ENCODE results near the gene OSBP2.
"Not testable (repeated sequence)": the region's sequence is repeated elsewhere in the genome, so short reads cannot be mapped to it uniquely, and the experiment has no call there.

The OSBP2 gene

GRCh38 chr22:30763815-30764673, 69.4 kb downstream of the OSBP2 start:
- peak; percentile 16 for DNase-seq (ENCODE audit: low read depth)

DNA sequence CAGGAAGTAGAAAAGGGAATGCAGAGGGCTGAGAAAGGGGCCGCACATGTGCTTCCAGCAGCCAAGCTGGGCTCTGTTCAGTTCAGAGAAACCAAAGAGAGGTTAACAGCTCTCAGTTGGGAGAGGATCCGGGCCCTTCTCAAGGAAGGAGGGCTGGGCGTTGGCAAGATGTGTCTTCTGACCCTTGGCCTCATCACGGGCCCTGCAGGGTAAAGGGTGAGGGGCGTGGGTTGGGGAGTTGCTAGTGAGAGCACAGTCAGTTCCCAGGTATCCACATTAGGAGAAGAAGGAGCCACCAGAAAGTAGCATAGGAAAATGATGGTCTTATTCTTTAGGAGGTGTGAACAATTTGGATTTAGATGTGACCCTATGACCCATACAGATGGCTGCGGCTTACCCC, 73.0 kb downstream of the OSBP2 start:
- no peak for DNase-seq (ENCODE audit: low read depth)

DNA sequence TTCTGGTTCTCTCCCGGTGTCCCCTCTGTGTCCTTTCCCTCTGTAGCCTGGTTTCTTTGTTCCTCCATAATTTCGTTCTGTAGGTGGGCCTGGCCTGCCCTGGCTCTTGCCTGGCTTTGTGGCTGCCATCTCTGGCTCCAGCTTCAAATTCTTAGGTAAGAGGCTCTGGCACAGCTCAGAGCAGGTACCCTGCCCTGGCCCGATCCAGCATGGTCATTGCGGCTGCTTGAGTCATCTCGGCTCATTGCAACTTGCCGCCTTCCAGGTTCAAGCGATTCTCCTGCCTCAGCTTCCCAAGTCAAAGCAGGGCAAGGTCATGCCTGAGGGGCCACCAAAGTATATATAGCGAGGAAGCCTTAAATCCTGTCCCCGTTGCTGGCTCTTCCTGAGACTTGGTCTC, 76.0 kb downstream of the OSBP2 start:
- no peak for DNase-seq (ENCODE audit: low read depth)

DNA sequence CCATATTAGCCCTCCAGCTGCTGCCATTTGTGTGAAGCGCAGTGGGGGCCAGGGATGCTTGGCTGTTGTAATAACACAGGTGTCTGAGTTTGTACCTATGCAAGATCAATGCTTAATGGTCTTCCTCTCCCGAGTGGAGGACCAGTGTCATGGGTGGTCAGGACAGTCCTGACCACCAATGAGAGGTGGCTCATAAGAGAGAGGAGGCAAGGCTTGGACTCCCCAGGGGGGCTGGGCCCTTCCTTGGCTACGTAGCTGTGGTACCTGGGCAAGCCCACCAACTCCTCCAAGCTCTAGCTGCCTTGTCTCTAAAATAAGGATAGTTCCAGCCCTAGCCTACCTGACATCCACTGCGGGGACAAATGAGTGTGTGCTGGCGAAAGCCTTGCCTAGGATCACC, 79.2 kb downstream of the OSBP2 start:
- DNase-seq (ENCODE audit: low read depth), result no peak

DNA sequence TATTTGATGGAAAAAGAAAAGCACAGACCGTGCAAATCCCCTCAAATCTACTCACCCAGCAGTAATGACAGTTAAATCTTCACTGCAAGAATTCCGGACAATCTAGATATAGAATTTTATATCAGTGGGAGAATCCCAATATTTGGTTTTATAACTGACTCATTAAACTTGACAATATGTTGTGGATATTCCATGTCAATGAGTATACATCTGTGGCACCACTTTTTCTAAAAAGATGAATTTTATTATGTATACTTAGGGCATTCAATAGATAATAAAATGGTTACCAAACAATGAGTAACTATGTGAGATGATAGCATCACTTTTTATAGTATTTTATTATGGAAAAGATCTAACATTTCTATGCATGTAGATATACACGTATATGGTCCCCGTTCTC, 79.9 kb downstream of the OSBP2 start:
- DNase-seq (ENCODE audit: low read depth), result no peak

- no peak for DNase-seq (ENCODE audit: low read depth)
These were observed 81.8 kb downstream of the OSBP2 start for GRCh38 chr22:30776476-30776875.

GRCh38 chr22:30777146-30777545, 82.5 kb downstream of the OSBP2 start:
- DNase-seq (ENCODE audit: low read depth), result not testable (repeated sequence)

DNA sequence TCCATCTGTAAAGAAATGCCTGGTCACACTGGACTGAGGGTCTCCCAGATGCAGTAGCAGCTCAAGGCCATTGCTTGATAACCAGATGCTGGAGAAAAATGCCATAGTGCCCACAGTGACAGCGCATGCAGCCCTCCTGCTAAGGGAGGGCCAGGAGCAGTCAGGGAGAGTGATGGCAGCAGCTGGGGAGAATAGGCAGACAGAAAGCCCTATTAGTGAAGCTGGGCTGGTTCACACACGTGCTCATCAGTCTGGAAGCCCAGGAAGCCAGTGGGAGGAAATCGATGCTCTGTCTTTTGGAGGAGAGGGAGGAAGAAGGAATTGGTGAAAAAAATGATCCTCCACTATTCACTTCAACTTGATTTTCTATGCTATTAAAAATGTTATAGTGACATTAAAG, 82.9 kb downstream of the OSBP2 start:
- DNase-seq (ENCODE audit: low read depth), result no peak

DNA sequence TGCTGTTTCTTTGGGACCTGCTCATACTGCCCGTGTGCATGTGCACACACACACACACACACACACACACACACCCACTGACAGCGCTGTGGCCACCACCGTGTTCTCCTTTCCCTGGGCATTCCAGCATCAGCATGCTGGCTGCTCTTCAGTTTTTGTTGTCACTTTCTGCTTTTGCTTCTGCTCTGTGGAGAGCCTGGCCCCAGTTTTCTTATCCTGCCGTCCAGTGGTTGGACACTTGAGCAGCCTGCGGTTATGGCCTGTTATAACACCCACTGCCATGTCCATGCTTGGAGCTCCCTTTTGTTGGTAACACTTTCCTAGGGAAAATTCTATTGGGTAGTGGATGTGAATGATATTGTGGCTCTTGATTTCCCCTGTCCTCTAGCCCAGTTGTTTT, 83.6 kb downstream of the OSBP2 start:
- no peak for DNase-seq (ENCODE audit: low read depth)

DNA sequence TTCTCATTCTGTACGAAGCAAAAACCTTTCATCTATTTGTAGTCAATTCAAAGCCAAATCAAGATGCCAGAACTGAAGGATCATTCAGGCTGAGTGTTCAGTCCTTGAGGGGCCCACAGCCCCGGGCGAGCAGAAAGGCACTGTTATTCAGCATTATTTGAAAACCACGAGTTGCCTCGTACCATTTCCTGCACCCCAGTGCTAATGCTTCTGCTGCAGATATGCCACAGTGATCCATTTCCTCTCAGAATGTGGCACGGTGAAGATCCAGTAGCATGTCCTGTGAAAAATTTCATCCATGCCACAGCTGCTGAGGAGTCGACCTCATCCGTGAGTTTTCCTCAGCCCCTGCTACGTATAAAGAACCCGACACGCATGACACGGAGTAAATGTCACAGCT, 85.4 kb downstream of the OSBP2 start:
- no peak for DNase-seq (ENCODE audit: low read depth)

DNA sequence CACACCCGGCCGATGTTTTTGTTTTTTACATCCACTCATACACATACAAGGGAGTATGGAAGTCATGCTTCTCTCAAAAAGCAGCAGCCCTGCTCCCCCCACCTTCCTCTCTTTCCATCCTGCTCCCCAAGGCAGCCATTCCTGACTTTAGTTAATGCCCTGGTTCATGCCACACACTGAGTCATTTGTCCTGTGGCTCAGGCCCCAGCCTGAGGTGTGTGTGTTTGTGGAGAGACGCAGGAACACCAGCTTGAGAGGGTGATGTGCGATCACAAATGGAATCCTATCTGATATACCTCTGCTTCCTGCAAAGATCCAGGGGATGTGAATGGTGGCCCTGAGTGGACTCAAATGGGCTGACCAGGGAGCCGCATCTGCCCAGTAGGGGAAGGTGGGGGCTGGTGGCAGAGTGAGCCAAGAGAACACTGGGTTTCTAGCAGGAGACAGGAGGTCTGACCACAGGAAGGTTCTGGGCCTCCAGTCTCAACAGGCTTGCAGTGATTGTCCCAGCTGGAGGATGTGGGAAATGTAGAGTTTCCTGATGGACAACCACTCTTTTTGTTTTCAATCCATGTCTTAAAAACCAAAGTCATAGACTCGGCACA, 86.7 kb downstream of the OSBP2 start:
- DNase-seq (ENCODE audit: low read depth), result no peak

DNA sequence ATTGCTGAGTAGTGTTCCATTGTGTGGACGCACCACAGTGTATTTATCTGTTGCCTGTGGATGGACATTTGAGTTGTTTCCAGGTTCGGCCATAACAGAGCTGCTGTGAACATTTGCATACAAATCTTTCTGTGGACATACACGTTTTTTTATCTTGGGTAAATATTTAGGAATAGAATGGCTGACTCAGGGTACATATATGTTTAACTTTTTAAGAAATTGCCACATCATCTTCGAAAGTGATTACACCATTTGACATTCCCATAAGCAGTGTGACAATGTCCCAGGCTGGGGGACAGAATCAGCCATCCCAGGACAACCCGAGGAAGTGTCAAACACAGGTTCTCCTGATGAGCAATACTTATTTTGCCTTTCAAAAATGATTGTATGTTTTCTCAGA, 87.9 kb downstream of the OSBP2 start:
- DNase-seq (ENCODE audit: low read depth), result no peak

DNA sequence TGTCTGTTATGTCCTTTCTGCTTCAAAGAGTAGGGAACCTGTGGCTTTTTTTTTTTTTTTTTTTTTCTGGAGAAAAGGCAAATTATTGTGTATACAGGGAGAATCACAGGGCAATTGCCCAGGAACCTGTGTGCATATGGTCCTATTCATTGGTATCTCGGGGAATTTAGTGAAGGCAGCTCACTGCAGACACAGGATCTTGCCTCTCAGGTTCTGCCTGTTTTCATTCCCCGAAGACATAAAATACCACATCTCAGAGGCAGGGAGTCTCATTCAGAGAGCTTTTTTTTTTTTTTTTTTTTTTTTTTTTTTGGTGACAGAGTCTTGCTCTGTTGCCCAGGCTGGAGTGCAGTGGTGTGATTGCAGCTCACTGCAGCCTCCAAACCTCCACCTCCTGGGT, 88.3 kb downstream of the OSBP2 start:
- DNase-seq (ENCODE audit: low read depth), result no peak

- no peak for DNase-seq (ENCODE audit: low read depth)
These were observed 90.9 kb downstream of the OSBP2 start for GRCh38 chr22:30785527-30785926.

DNA sequence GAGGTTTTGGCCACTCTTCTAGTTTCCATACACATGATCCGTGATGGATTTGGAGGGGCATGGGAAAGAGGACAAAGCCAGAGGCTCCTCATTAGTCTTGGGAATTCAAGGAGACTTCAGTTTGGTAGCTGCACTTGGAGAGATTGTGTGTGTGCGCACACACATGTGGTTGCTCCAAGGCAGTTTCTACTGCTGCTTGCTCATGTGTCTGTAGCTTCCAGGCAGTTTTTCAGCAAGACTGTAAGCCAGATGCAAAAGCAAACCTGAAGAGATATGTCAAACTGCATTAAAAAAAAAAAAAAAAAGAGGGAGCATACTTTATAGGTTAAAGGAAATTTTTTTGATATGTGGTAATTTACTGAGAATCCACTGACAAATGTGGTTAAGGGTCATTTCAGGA, 95.7 kb downstream of the OSBP2 start:
- no peak for DNase-seq (ENCODE audit: low read depth)

- no peak for DNase-seq (ENCODE audit: low read depth)
These were observed 97.8 kb downstream of the OSBP2 start for GRCh38 chr22:30792456-30792855.

DNA sequence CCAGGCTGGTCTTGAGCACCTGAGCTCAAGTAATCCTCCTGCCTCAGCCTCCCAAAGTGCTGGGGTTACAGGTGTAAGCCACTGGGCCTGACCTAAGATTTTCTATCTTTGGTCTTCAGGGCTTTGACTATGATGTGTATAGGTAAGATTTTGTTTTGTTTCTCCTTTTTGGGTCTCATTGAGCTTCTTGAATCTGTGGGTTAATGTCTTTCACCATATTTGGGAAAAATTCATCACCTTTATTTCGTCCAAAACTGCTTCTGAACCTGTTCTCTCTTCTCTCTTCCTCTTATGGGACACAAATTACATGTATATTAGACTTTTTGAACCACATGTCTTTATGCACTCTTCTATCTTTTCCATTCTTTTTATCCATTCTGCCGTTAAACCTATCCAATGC, 100.4 kb downstream of the OSBP2 start:
- no peak for DNase-seq (ENCODE audit: low read depth)

DNA sequence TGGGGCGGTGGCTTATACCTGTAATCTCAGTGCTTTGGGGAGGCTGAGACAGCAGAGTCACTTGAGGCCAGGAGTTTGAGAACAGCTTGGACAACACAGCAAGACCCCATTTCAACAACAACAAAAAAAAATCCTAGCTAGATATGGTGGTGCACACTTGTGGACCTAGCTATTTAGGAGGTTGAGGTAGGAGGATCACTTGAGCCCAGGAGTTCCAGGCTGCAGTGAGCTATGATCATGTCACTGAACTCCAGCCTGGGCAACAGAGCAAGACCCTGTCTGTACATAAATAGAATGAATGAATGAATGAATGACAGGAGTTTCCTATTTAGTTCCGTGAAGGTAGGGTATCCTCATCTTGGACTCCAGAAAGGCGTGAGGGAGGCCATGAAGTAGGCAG, 107.0 kb downstream of the OSBP2 start:
- no peak for DNase-seq (ENCODE audit: low read depth)

DNA sequence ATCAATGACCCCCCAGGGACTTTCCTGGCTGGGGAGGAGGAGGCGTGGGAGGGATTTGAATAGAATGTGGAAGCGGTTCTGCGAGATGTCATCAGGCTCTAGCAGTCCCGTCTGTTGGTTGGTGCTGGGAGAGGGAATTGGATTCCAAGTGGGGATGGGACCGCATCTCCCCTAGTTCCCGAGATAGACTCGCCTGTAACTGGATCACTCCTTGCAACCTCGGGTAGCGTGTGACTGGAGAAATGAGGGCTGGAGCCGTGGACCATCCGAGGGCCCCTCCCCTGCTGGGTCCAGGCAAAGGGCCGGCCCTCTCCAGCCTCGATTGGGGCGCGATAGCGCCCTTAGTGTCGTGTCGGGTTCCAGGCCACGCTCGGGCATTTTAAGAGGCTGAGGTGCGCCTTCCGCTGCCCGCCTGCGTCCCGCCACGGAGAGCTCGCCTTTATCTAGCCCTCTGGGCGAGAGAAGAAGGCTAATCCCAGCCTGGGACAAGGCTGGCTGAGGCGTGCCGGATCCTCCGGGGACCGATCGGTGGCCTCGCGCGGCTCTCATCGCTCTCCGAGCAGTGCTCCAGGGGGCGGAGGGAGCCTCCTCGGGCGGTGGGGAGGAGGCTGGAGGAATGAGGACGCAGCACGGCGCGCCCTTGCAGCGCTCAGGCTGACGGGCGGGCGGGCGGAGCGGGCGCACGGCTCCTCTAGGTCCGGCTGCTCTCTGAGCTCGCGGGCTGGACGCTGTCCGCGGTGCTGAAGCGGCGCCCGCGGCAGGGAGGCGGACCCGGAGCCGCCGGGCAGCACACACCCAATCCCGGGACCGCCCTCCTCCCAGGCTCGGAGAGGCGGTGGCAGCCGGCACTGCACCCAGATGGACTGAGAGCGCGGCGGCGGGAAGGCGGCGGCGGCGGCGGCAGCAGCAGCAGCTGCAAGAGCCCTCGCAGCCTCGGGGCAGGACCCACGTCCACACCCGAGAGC, 107.8 kb downstream of the OSBP2 start:
- DNase-seq (ENCODE audit: low read depth), result peak; percentile 62

DNA sequence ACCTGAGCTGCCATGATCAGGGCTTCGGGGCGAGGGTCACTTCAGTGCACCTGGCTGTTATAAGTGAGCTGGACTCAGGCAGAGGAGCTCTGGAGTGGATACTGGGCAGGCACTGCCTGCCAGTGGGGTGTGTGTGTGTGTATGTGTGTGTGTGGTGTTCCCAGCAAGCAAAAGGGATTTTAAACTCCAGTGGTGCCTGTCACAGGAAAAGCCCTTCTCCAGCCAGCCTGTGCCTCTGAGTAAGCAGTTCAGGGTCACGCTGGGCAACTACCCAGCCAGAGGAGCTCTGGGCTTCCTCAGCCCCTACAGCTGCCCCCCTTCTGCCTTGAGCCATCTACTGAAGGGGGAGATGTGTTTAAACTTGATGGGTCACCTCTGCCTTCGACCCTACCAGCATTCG, 109.0 kb downstream of the OSBP2 start:
- no peak for DNase-seq (ENCODE audit: low read depth)

GRCh38 chr22:30804626-30805025, 110.0 kb downstream of the OSBP2 start:
- no peak for DNase-seq (ENCODE audit: low read depth)

- DNase-seq (ENCODE audit: low read depth), result no peak
These were observed 111.8 kb downstream of the OSBP2 start for GRCh38 chr22:30806391-30806861.

GRCh38 chr22:30809086-30809485, 114.4 kb downstream of the OSBP2 start:
- DNase-seq (ENCODE audit: low read depth), result no peak
